Hepatocyte (in vitro differentiated cells): ENCODE results near the gene C20orf141. TPM values are rescaled to one million over a fixed set of nuclear protein-coding genes. Genes with fewer than 3 reads are reported as not detected.
A peak's percentile ranks its signal among the peaks of the same experiment; 100 is the strongest.

ENCODE experiments used
- DNase-seq: peaks from one replicate; pipeline ENCODE4 v3.0.0-alpha.2; 2016; ENCODE audit warnings: low spot score
- H2AFZ ChIP-seq: fragments of 200-600 bp; sonication (generic); 2 replicates; pipeline ENCODE4 v1.6.0; 2016; ENCODE audit warnings: antibody characterized with exemption, mild to moderate bottlenecking
- H3K27ac ChIP-seq: fragments of 200-600 bp; sonication (generic); 2 replicates; pipeline ENCODE4 v1.5.1; 2016; ENCODE audit warnings: mild to moderate bottlenecking
- H3K27me3 ChIP-seq: fragments of 200-600 bp; sonication (generic); 2 replicates; pipeline ENCODE4 v1.6.1; 2016
- H3K36me3 ChIP-seq: fragments of 200-600 bp; sonication (generic); replicated peaks from 2 replicates; pipeline ENCODE4 v1.5.1; 2016; ENCODE audit warnings: low read depth; ENCODE audit not compliant: insufficient read depth
- H3K4me1 ChIP-seq: fragments of 200-600 bp; sonication (generic); 2 replicates; pipeline ENCODE4 v1.5.1; 2016; ENCODE audit warnings: mild to moderate bottlenecking, moderate library complexity; ENCODE audit not compliant: insufficient read depth
- H3K4me2 ChIP-seq: fragments of 200-600 bp; sonication (generic); 2 replicates; pipeline ENCODE4 v1.6.0; 2016
- H3K4me3 ChIP-seq: fragments of 200-600 bp; sonication (generic); 2 replicates; pipeline ENCODE4 v1.5.1; 2016; ENCODE audit warnings: mild to moderate bottlenecking
- H3K79me2 ChIP-seq: fragments of 200-600 bp; sonication (generic); 2 replicates; pipeline ENCODE4 v1.6.0; 2017; ENCODE audit warnings: mild to moderate bottlenecking
- H3K9me2 ChIP-seq: fragments of 200-600 bp; sonication (generic); replicated peaks from 2 replicates; pipeline ENCODE4 v1.6.0; 2017; ENCODE audit warnings: mild to moderate bottlenecking; ENCODE audit not compliant: insufficient read depth
- H3K9me3 ChIP-seq: fragments of 200-600 bp; sonication (generic); 2 replicates; pipeline ENCODE4 v1.5.1; 2016; ENCODE audit warnings: low read depth, mild to moderate bottlenecking
- H4K20me1 ChIP-seq: fragments of 200-600 bp; sonication (generic); 2 replicates; pipeline ENCODE4 v1.6.0; 2016; ENCODE audit warnings: mild to moderate bottlenecking; ENCODE audit not compliant: insufficient read depth, poor library complexity, severe bottlenecking
- CTCF ChIP-seq: fragments of 200-600 bp; sonication (generic); IDR thresholded peaks from 2 replicates; pipeline ENCODE4 v1.5.1; 2016; ENCODE audit warnings: antibody characterized with exemption, mild to moderate bottlenecking; ENCODE audit not compliant: poor library complexity
- EZH2 ChIP-seq: fragments of 200-600 bp; sonication (generic); IDR thresholded peaks from 2 replicates; pipeline ENCODE4 v1.6.1; 2016; ENCODE audit warnings: antibody characterized with exemption, mild to moderate bottlenecking, borderline replicate concordance
- EZH2phosphoT487 ChIP-seq: fragments of 200-600 bp; sonication (generic); IDR thresholded peaks from one replicate; pipeline ENCODE4 v1.6.1; 2018; ENCODE audit warnings: antibody characterized with exemption, mild to moderate bottlenecking, low read depth, moderate library complexity; ENCODE audit not compliant: unreplicated experiment, severe bottlenecking
- WGBS: methylation state at CpG from one replicate; pipeline ENCODE4 v1.1.6; 2016; ENCODE audit warnings: low lambda C conversion rate; ENCODE audit errors: missing lambda C conversion rate; 5-methylcytosine and 5-hydroxymethylcytosine counted together
- polyA plus RNA-seq: library from polyadenylated mRNA; unstranded; fragments of >200 nt; fragmentation: Nextera tagmentation; extraction: Ambion mirVana; gene quantifications from 2 replicates; pipeline ENCODE4 v1.2.1, GENCODE V29; 2016
- total RNA-seq: library from RNA; depleted of rRNA; stranded (reverse); fragments of >200 nt; gene quantifications from 2 replicates; pipeline ENCODE4 v1.2.3, GENCODE V29; 2014

C20orf141 gene
- total and polyA plus RNA-seq, 2 experiments from 2014 or later = not detected

DNA sequence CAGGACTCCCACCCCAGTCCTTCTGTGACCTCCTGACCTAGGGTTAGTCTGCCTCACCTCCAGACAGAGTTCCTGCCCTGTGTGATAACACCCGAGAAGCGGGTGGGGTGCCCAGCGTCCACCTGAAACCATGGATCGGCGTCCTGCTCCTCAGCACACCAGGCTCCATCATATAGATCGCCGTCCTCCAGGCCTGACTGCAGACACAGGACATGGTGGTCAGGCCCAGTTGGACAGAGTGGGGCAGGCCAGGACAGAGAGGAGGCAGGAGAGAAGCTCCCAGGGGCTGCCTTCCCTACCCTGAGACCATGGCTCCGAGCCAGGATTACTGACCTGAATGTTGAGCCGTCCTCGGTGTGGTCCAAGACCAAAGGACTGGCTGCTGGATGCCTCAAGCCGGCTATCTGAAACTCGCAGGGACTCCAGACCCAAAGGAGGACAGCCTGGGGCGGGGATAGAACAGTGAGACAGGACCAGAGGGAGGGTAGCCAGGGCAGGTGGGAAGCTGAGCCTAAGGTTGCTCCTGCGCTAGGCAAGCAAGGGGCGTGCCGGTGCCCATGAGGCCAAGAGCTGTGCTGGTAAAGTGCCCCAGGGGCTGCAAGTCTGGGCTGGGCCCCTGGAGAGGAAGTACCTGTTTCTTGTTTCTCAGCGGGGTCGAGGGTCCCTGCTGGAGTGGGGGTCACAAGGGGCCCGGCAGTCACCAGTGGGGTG is 16.5 kb upstream of the C20orf141 start:
- TF ChIP-seq CTCF (no peak), EZH2 (no peak), EZH2phosphoT487 (no peak)
- no peaks in the 10 kb centered on the region for H3K9me3 ChIP-seq
- H4K20me1 ChIP-seq = no peaks in the 10 kb centered on the region
- H3K27ac ChIP-seq = no peak overlapping the region
- no peak overlapping the region for H3K4me2 ChIP-seq
- H3K9me2 ChIP-seq = no peaks in the 10 kb centered on the region
- no peak overlapping the region for H2AFZ ChIP-seq
- no peak for DNase-seq
- peaks cover 36% of the 10 kb centered on the region for H3K27me3 ChIP-seq
- no peaks in the 10 kb centered on the region for H3K79me2 ChIP-seq
- 92% methylated on average over 19 of the region's 19 CpGs for WGBS
- H3K4me3 ChIP-seq = no peak overlapping the region
- peaks cover 3% of the 10 kb centered on the region for H3K4me1 ChIP-seq
- no peaks in the 10 kb centered on the region for H3K36me3 ChIP-seq

DNA sequence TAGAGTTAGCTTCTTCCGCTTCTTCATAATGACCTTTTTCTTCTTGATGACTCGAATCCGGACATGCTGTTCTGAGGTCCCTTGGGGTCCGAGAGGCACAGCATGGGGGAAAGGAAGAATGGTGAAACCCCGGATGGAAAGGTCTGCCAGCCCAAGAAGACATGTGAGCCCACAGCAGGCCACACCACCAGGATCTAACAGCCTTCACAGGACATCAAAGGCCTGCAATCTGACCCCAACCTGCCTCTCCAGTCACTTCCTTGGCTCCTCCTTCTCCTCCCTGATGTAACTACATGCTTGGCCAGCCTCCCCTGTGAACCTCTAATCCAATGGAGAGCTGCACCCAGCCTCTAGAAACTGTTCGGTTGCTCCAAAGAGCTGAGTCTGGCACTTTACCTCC is 16.0 kb upstream of the C20orf141 start:
- Histone ChIP-seq H3K9me3 (no peaks in the 10 kb centered on the region), H3K4me2 (peak overlapping the region; percentile 81), H3K36me3 (no peaks in the 10 kb centered on the region), H3K27me3 (peaks cover 41% of the 10 kb centered on the region), H2AFZ (no peak overlapping the region), H4K20me1 (no peaks in the 10 kb centered on the region), H3K4me3 (no peak overlapping the region), H3K27ac (no peak overlapping the region), H3K4me1 (peaks cover 3% of the 10 kb centered on the region), H3K79me2 (no peaks in the 10 kb centered on the region), H3K9me2 (no peaks in the 10 kb centered on the region)
- no peak for TF ChIP-seq EZH2phosphoT487
- no peak for TF ChIP-seq EZH2
- no peak for TF ChIP-seq CTCF
- 83% methylated on average over 6 of the region's 6 CpGs for WGBS
- DNase-seq = no peak

DNA sequence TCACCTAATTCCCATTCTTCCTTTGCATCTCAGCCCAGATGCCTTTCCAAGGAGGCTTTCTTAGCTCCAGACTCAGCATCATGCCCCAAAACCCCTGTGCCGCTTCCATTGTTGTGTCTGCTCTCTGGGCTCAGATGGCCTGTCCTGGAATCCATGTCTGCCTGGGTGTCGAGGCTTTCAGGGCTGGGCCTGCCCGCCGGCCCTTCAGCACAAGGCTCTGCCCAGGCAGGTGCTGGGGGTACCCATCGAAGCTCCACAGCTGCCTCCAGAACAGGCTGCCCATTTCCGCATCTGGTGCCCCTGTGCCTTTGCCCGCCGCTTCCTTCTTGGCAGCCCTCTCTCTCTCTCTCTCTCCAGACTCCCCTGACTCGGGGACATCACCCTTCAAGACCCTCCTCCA is 15.5 kb upstream of the C20orf141 start:
- no peak for TF ChIP-seq EZH2
- TF ChIP-seq CTCF = no peak
- TF ChIP-seq EZH2phosphoT487 = no peak
- Histone ChIP-seq H3K9me2 (no peaks in the 10 kb centered on the region), H3K79me2 (no peaks in the 10 kb centered on the region), H3K27ac (peak overlapping the region; percentile 89), H2AFZ (no peak overlapping the region), H3K4me3 (no peak overlapping the region), H3K4me2 (peak overlapping the region; percentile 81), H3K9me3 (no peaks in the 10 kb centered on the region), H4K20me1 (no peaks in the 10 kb centered on the region), H3K27me3 (peaks cover 46% of the 10 kb centered on the region), H3K36me3 (no peaks in the 10 kb centered on the region), H3K4me1 (peaks cover 3% of the 10 kb centered on the region)
- 65% methylated on average over 9 of the region's 9 CpGs for WGBS
- no peak for DNase-seq
